Measurements from ENCODE around the gene GMPR2.

GRCh38 chr14:24259282-24260025, 26.7 kb downstream of the GMPR2 start:
- no peak for TF ChIP-seq POLR2A (IDR thresholded peaks at IDR 0.05)
- TF ChIP-seq CTCF (IDR thresholded peaks at IDR 0.05) = no peak
- TF ChIP-seq POLR2AphosphoS5 (IDR thresholded peaks at IDR 0.05) = no peak
- no peak for TF ChIP-seq EP300 (IDR thresholded peaks at IDR 0.05)

Measured in stomach (tissue), 4 donors.